ENCODE data around the gene HOXD3.

The HOXD3 gene

DNA sequence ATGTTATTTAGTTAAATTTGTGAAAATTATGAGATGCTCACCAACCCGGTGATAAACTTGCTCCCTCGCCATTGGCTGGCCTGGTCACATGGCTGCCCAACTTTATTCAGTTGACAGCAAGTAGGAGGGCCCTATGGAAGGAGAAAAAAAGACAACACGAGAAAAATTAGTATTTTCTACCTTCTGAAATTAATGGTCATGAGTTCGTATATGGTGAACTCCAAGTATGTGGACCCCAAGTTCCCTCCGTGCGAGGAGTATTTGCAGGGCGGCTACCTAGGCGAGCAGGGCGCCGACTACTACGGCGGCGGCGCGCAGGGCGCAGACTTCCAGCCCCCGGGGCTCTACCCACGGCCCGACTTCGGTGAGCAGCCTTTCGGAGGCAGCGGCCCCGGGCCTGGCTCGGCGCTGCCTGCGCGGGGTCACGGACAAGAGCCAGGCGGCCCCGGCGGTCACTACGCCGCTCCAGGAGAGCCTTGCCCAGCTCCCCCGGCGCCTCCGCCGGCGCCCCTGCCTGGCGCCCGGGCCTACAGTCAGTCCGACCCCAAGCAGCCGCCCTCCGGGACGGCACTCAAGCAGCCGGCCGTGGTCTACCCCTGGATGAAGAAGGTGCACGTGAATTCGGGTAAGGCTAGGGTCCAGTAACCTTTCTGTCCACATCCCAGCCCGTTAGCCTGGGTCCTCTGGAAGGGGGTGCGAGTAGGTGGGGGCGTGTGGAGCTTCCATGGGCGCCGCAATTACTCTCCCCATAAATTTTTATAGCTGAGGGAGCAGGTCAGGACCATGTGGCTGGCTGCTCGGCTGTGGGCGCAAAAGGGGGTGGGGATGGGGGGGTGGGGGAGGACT is 5.4 kb upstream of the HOXD3 start, which contains the start of gene HOXD4:
Gene HOXD4, plus strand, starts transcription at position 109 of the 846 bp plus-strand sequence. Its CDS starts 84 bp downstream, at position 193.
- DNase-seq = no peak

DNA sequence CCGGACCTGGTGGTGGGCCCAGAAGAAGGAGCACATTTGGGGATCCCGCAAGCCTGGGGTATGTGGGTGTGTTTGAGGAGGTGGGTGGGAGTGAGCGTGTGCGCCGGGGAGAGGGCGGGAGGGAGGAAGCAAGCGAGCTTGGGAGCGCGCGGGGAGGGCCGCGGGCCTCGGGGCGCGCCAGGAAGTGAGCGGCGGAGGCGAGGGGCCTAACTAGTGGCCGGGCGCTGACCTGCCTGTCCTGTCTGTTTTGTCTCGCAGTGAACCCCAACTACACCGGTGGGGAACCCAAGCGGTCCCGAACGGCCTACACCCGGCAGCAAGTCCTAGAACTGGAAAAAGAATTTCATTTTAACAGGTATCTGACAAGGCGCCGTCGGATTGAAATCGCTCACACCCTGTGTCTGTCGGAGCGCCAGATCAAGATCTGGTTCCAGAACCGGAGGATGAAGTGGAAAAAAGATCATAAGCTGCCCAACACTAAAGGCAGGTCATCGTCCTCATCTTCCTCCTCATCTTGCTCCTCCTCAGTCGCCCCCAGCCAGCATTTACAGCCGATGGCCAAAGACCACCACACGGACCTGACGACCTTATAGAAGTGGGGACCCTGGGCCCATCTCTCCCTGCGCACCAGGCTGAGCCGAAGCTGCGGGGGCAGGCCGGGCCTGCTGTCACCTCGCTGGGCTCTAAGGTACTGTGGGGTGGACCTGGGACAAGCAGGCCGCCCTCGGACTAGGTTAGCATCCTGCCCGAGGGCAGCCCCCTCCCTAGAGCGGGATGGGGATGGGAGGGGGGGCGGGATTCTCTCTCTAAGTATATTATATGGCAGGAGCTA is 4.5 kb upstream of the HOXD3 start:
- DNase-seq = no peak

DNA sequence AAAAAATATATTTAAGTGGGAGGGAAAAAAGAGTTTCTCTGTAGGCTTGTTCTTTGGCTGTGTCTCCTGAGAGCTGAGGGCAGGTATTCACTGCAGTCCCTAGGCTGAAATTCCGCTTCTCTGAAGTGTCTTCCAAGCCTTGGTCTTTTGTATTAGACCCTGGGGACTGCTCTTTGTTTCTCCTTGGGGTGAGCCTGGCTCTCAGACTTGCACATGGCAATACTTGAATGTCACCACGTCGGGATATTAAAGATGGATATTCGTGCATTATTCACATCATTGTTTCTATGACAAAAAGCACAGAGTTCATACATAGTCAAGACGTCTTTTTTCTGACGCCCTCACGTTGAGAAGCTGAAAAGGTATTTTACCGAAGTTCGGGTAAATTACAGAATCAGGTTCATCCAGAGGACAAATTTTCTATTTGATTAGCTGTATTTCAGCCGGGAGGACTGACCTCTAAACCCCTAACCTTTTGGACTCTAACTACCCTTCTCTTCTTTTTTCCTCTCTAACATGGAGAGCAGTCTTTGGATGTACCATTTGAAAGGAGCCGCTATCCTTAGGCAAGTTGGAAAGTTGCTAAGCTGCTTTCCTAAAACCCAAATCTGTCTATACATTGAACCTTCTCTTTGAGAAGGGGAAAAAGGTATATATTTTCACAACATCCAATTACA is 2.4 kb upstream of the HOXD3 start:
- no peak for DNase-seq

DNA sequence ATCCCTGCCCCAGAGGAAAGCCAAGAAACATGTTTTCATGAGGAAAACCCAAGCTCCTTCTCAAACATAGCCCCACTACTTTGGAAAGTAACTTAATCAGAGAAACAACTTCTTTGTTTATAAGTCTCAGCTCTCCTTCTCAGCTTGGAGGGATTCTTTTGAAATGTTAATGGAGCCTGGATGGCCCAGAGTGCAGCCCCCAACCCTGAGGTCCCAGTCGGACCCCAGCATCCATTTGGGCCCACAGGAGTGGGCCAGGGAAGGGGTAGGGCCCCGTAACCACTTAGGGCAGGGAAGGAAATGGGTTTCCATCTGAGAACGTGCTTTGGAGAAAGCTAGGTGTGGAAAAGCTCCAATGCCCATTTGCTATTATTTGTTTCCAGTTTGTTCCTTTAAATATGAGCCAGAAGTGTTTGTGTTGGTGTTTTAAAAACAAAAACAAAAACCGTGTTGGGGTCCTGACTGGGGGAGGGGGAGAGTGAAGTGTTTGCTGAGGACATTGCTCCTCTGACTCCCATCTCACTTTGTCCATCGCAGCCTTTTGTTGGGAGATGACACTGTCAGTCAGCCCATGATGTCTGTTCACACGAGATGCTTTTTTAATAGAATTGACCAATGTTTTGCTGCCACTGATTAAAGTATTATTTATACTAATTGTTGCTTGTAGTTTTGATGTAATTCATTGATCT is 1.6 kb upstream of the HOXD3 start:
- no peak for DNase-seq

DNA sequence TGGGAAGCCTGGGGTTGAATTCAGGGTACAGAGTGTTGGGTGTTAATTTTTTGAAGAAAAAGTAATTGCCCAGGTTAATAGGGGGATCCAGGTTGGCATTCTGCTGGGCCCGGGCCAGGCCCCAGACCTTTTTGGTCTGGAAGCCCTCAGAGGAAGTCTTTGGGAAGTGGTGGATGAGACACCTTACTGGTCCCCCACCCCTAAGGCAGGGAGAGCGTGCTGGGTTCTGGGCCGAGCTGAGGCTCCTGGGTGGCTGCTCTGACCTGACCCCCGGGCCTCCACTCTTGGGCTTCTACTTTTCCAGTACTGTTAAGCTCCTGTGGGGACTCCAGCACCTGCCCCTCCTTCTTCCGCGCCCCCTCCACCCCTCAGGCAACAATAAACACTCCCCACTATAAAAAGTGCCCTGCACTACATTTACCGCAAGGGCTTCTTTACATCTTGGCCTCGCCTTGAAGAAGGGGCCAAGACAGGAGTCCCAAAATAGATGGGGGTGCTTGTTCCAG is 753 bp upstream of the HOXD3 start:
- DNase-seq = no peak

DNA sequence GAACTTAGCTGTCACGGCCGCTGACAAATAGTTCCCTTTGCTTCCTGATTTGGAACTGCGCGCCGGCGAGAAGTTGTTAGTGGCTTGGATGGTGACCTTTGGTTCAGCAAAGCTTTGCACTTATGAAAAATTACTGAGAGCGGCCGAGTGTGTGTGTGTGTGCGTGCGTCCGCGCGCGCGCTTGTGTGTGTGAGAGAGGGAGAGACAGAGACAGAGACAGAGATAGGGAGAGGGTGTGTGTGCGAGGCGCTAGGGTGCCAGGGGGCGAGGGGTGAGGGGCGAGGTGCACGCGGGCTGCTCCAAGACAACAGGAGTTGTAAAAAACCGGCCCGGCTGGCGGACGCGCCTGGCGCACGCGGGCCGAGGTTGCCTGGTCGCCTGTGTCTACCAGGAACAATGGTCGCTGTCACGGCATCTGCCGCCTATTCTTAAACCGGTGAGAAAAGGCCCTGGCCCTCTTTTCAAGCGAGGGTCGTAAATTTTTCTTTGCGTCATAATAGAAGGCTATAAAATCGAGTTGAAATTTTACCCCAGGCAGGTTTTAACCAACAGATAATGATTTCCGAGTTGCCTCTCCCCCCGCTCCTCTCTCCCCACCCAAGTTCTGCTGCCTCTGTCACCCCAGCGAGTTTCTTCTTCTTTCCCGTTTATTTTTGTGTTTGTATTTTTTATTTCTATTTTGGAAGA is 535 bp downstream of the HOXD3 start:
- no peak for DNase-seq

DNA sequence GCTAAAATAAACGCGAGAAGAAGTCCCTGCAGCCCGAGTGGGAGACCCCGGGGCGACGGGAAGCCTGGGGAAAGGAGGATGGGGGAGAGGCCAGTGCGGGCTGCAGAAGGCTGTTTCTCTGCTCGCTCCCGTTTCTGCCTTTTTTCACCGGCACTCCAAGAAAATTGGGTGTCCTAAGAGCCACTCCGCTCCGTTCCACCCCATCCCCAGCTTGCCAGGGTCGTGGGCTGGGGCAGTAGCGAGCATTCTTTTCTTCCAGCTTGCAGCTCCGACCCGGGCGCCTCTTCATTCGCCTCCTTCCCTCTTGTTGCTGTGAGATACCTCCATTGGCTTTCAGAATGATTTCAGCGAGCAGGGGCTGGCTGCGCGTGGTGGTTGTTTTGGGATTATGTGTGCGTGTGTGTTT is 1.1 kb downstream of the HOXD3 start:
- DNase-seq = no peak

DNA sequence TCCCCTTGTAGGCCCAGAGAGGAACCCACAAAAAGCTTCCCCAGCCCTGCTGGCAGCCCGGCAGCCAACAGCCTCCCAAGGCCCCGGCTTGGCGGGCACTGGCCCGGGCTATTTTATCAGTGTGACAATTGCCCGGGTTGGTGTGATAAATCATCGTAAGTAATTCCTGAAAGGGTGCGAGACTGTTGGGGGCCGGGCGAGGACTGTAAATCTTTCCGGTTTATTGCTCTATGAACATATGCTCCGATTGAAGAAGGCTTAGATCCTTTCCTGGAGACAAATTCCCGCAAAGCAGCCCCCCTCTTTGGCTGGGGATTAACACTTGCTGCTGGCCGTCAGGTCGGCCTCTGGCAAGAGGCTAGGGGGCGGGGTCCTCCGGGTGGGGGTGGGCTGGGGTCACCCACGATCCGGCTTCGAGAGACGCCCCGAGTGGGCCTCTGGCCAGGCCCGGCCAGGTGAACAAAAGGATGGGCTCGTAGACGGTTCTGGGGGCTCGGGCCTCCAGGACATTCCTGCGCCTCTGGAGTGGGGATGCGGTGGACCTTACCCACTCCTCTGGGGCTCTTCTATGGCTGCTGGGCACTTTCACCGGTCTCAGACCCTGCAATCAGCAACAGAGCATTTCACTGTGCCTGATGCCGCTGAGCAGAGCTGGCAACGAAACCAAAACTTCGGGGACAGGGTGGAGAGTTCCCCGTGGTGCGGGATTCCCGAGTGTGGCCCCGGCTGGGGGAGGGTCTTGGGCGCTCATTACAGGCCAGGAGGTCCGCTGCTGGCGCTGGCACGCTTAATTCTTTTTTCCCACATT is 2.0 kb downstream of the HOXD3 start:
- no peak for DNase-seq

DNA sequence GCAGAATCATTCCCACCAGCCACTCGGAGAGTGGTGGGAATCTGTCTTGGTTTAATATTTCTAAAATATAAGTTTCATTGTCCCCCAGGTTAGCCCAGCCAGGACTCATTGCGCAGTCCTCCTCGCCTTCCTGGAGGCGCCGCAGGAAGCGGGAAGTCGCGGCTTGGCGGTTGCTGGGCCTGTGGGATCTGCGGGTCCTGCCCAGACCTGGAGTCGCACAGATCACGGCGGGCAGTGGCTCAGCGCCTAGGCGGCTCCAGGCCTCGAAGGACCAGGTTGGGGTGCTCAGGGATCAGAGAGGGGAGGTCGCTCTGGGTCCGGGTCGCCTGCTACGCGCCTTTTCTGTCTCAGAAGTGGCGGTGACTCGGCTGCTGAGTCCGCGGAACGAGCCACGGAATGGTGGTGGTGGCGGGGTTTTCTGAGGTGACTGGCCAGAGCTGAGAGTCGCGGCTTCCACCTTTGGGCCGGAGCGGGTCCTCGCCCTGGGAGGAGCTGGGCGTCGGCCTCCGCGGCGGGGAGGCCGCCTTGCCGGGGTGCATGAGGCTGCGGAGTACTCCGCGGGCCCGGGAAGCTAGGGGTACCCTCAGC is 2.6 kb downstream of the HOXD3 start:
- DNase-seq = no peak

DNA sequence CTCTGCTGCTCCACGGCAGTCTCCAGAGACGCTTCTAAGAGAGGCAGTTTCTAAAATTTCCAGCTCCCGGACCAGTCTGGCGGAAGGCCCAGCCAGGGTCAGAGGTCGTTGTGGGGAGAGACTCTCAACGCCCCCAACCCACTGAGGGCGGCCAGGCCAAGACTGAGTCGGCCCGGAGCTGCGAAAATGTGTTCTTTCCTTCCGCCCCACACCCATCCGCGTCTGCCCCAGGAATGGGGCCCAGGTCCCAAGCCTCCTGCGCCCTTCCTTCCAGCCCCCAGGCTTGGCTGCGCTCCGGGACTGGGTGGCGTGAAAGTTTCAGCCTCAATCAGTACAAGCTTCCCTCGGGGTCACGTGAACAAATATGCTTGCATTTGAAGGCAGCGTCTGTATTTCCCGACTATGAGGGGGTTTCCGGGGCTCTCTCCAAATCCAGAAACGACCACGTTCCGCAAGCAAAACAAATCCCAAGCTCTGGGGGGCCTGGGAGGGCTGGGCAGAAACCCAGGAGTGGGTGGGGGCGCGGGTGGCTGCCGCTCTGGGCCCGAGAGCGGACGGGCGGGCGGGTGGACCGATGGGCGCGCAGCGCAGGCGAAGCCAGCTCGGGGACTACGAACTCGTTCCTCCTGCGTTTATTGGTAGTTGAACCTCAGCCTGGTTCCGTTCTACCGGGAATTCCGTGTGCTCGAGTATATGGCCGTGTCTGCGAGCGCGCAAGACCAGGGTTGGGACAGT is 3.3 kb downstream of the HOXD3 start:
- no peak for DNase-seq

DNA sequence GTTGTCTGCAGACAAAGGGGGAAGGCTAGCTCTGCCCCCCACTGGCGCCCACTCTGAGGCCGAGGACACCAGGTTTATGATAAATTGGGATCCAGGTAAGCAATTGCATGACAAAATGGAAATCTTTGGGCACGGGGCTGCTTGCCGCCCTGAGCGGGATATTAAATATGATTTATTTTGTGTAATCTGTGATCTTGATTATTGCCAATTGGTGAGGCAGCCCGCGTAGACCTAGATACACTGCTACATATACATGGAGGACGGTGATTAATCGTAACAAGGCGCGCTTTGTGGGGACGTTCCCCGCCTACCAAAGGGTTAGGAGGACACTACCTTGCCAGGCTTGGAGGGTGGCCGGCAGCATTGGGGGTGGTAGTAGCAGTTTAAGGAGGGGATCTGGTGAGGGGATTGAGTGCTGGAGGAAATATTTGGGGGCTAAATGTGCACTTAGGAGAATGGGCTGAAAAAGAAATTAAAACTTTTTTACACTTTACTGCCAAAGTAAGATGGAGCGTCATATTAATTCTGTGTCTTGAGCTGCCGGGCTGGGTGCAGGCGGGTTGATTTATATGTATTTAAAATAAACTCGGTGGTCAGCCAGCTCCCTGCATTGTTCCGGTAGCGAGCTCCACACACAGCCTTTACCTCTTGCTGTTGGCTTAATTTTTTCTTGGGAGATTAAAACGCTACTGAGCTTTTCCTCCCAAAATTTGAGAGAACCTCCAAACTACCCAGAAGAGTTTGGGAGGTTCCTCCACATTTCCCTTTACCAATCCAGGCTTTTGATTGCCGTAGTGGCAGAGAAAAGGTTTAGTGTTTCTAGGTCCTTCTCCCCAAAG is 4.1 kb downstream of the HOXD3 start:
- DNase-seq = no peak

DNA sequence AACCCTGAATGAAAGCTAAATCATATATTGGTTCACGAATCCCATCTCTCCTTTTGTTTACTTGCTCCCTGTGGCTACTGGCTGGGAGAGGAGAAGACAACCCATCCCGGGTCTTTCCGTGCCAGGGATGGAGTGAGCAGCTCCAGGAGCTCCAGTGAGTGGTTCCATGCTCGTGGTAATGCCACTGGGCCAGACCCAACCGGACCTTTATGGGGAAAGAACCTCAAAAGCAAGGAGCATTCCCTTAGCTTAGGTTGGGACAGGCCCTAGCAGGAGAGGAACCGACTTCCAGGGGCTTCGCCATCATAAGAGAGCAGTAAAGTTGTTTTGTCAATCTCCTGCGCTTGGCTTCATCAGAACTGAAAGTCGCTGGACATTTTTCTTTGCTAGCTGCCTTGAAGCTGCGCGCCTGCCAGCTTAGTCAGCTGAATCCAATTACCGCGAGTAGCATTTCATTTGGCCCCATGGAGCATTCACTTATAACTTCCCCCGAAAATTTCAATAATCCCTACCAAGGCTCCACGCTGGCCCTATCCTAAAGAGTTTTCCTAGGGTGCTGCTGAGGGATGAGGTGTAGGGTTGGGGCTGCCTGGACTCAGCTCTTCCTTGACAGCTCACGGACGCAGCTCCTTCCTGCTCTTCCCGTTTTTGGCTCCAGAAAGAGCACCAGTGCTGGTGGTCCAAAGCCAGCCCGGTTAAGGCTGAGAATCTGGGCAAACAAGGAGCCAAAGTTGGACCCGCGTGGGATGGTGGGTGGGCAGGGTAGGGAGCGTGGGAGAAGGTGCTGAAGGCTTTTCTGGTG is 4.9 kb downstream of the HOXD3 start:
- DNase-seq = no peak

DNA sequence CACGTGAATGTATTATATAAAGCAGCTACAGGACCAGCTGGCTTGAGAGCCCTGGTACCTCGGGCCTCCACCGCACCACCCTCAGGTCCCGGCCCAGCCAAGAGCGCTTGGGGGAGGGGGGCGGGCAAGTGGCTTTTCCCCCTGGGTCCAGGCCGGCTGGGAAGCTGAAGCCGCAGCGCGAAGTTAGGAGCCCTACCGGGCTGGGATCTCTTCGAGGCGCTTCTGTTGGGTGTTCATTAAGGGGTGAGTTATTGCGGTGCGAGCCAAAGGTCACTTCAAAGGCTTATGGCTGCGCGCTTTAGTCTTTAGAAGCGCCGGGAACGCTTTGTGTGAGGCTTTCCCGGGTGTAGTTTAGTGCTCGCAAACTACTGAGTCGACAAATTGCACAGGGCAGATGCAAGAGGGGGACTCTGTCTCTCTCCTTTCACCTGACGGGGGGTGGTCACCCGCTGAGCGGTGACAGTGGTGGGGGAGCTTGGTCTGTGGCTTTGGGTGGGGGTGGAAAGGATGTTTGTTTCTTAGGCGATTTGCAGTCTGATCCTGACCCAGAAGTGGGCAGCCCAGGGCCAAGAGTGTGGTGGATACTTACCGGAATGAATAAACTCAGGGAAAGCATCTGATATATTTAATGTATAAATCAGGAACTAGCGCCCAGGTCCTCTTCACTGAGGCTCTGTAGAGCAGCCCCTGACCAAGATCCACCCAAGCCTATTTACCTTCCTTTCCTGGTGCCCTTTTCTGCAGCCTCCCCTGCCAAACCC is 6.0 kb downstream of the HOXD3 start:
- DNase-seq = no peak

DNA sequence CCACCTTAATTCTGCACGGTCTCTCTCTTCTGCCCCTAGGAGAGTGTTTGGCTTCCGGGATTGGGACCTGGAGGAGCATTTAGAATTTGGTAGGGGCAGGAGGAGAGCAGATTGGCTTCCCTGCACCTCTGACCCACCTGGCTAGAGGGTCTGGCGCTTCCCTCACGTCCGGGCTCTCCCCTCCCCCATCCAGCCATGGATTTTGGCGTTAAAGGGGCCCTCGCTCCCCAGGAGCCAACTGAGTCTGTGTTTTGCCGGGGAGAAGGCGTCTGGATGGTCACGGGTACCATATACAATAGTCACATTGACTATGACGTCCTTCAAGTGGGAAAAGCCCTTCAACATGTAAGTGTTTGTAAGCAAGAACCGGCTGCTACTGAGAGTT is 6.6 kb downstream of the HOXD3 start:
- DNase-seq = no peak

DNA sequence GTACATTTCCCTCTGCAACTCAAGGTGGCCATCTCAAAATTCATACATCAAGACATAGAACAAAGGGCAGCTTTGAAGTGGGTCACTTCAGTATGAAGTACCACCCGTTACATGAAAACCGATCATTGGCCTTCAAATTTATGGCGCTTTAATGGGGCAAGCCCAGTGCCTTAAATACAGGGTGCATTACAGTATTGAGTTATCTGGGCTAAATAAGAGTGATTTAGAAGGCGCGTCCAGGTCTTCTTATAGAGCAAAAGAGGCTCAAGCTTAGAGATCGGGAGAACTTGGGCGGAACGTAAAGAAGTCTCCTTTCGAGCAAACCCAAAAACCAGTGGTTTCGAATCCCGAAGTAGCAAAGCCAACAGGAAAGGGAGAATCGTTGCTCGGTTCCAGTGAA is 7.1 kb downstream of the HOXD3 start:
- no peak for DNase-seq

DNA sequence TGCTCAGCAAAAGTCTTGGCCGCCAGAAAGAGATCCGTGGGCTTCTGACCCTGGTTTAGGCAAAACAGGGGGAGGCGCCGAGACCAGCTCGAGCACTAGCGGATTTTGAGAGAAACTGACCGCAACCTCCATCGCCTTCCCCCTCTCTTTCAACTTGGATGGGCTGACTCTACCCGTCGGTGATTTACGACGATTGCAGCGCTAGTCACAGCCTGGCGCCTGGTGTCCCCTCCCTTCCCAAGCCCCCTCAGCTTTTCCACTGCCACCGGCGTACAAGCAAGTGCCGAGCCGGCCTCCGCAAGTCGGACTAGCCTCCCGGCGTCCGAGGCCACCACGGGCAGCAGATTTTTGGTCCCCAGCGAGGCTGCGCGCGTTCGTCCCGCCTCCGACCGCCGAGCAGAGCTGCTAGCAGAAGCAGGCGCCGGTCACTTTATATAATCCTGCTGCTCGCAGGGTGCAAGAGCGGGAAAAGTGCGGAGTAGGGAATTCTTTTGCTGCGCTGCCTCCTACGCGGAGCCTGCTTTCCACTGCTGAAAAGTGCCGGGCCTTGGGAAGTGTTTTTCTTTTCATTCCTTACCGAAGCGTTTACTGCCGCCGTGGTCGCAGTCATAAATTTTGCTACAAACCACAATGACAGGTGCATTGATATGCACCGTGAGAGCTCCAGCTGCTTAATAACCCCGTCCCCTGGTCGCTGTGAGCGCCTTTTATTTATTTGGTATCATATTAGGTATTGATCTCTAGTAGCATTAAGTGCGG is 7.7 kb downstream of the HOXD3 start:
- DNase-seq = no peak
